Tibial nerve (tissue), 4 donors: Measurements from ENCODE around the gene GLT8D2. TPM values are rescaled to one million over a fixed set of nuclear protein-coding genes. Genes with fewer than 3 reads are reported as not detected.

Source experiments
- DNase-seq, 2 donors: peaks; one replicate each; pipeline ENCODE4 v3.0.0-alpha.2; 2019; ENCODE audit warnings: low spot score in 2 of 2
- H3K27ac ChIP-seq, 4 donors: fragments of 200-600 bp; sonication (generic) in 3 of 4; one replicate each; pipeline ENCODE4 v1.5.1; 2017 to 2019; ENCODE audit warnings: mild to moderate bottlenecking in 1 of 4
- H3K27me3 ChIP-seq, 2 donors: fragments of 200-600 bp; sonication (generic) in 1 of 2; one replicate each; pipeline versions ENCODE4 v1.5.1 to v1.6.0; 2017 to 2019
- H3K36me3 ChIP-seq, 3 donors: fragments of 200-600 bp; sonication (generic); one replicate each; pipeline ENCODE4 v1.5.1; 2018 to 2019
- H3K4me1 ChIP-seq, 4 donors: fragments of 200-600 bp; sonication (generic) in 3 of 4; one replicate each; pipeline ENCODE4 v1.5.1; 2017 to 2019
- H3K4me3 ChIP-seq, 4 donors: fragments of 200-600 bp; sonication (generic) in 3 of 4; one replicate each; pipeline ENCODE4 v1.5.1; 2017 to 2019; ENCODE audit warnings: mild to moderate bottlenecking in 1 of 4, moderate library complexity in 1 of 4
- H3K9me3 ChIP-seq, 4 donors: fragments of 200-600 bp; sonication (generic) in 3 of 4; one replicate each; pipeline ENCODE4 v1.5.1; 2017 to 2019
- CTCF ChIP-seq, 5 experiments: fragments of 200-600 bp in 3 of 5; fragments of 450-650 bp in 2 of 5; sonication (generic) in 3 of 5; IDR thresholded peaks; one replicate each; pipeline ENCODE4 v1.5.1; 2016 to 2019; ENCODE audit warnings: antibody characterized with exemption in 5 of 5, mild to moderate bottlenecking in 3 of 5, moderate library complexity in 2 of 5
- EP300 ChIP-seq, 2 donors: sonication (generic); formaldehyde crosslinking; IDR thresholded peaks; one replicate each; pipeline ENCODE4 v1.6.1; 2017; ENCODE audit warnings: antibody characterized with exemption in 2 of 2, mild to moderate bottlenecking in 1 of 2
- POLR2A ChIP-seq, 2 donors: fragments of 450-650 bp; IDR thresholded peaks; one replicate each; pipeline ENCODE4 v1.6.1; 2017; ENCODE audit warnings: antibody characterized with exemption in 2 of 2, mild to moderate bottlenecking in 2 of 2, moderate library complexity in 2 of 2
- WGBS, 2 donors: methylation state at CpG; one replicate each; pipeline ENCODE4 v1.1.5; 2018; 5-methylcytosine and 5-hydroxymethylcytosine counted together
- total RNA-seq, 4 donors: library from RNA; depleted of rRNA; stranded (reverse); fragments of >200 nt; gene quantifications; one replicate each; pipeline ENCODE4 v1.1.0, GENCODE V29; 2016

GLT8D2 gene
- total RNA-seq, 4 donors from 2014 or later, result 19.8 to 32.9 (median 26.4) TPM

GRCh38 chr12:104072099-104072498, 22.1 kb upstream of the GLT8D2 start:
- Histone ChIP-seq H3K9me3 (no peaks in the 10 kb centered on the region), H3K36me3 (peaks cover 0 to 61% (median 0%) of the 10 kb centered on the region in 3 donors), H3K27me3 (no peaks in the 10 kb centered on the region), H3K4me1 (peaks cover 0 to 27% (median 0%) of the 10 kb centered on the region in 4 donors), H3K27ac (no peak overlapping the region), H3K4me3 (no peak overlapping the region)
- no peak for TF ChIP-seq CTCF (IDR thresholded peaks at IDR 0.05)
- no peak for TF ChIP-seq EP300 (IDR thresholded peaks at IDR 0.05)
- TF ChIP-seq POLR2A (IDR thresholded peaks at IDR 0.05), result no peak
- 98% methylated on average over 2 of the region's 2 CpGs for WGBS, 2 donors
- DNase-seq, result no peak

DNA sequence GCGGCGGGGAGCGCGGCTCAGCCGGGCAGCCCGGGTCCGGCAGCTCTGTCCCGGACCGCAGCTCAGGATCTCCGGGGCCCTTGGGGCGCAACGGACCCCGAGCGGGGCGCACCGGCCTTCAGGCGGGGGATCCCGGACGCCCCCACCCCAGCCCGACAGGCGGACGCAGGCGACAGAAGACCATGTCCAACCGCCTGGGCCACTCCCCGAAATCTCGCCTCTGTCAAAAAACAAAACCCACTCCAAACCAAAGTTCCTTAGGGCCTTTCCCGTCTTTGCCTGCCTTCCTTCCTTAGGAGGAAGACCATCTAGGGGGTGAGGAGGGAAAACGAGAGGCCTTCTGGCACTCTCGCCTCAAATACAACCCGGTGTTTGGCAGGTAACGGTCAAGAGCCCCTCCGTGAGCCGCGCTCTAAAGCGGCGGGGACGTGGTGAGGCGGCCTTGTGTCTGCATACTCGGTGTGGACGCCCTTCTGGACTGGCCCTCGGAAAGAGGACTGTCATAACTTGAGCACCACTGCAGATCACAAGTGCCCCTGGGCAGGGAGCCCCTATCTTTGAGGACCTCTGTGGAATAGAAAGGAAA, 14.9 kb upstream of the GLT8D2 start:
- Histone ChIP-seq H3K4me3 (peak overlapping the region; percentile 81 to 95 (median 88)), H3K9me3 (no peaks in the 10 kb centered on the region), H3K27ac (peak overlapping the region; percentile 75 to 91 (median 86)), H3K36me3 (peaks cover 0 to 24% (median 0%) of the 10 kb centered on the region in 3 donors), H3K27me3 (no peaks in the 10 kb centered on the region), H3K4me1 (peaks cover 0 to 44% (median 8%) of the 10 kb centered on the region in 4 donors)
- no peak for DNase-seq
- TF ChIP-seq CTCF (IDR thresholded peaks at IDR 0.05) (no peak), POLR2A (IDR thresholded peaks at IDR 0.05) (no peak), EP300 (IDR thresholded peaks at IDR 0.05) (no peak)
- 0 to 1% methylated on average over 28 to 37 of the region's 41 CpGs for WGBS, 2 donors

GRCh38 chr12:104064031-104064841, 14.2 kb upstream of the GLT8D2 start, which contains the start of gene HCFC2:
Gene HCFC2, plus strand, starts transcription at chr12:104064531. Its CDS starts 30 bp downstream, at chr12:104064561.
- peak; percentile 53 to 94 for TF ChIP-seq EP300 (IDR thresholded peaks at IDR 0.05)
- TF ChIP-seq POLR2A (IDR thresholded peaks at IDR 0.05), result peak; percentile 74 to 87
- peak in 1 of 5 experiments; percentile 39 for TF ChIP-seq CTCF (IDR thresholded peaks at IDR 0.05)
- peaks cover 0 to 44% (median 8%) of the 10 kb centered on the region in 4 donors for H3K4me1 ChIP-seq

GRCh38 chr12:104063712-104064030, 13.7 kb upstream of the GLT8D2 start:
- TF ChIP-seq EP300 (IDR thresholded peaks at IDR 0.05) (no peak), POLR2A (IDR thresholded peaks at IDR 0.05) (no peak), CTCF (IDR thresholded peaks at IDR 0.05) (no peak)
- no peaks in the 10 kb centered on the region for H3K27me3 ChIP-seq
- H3K27ac ChIP-seq, result peak overlapping the region; percentile 75 to 91 (median 86)
- no peaks in the 10 kb centered on the region for H3K9me3 ChIP-seq
- WGBS, 2 donors, result 2 to 3% methylated on average over 4 to 7 of the region's 7 CpGs
- peaks cover 0 to 44% (median 8%) of the 10 kb centered on the region in 4 donors for H3K4me1 ChIP-seq
- peak in 1 of 2 donors; percentile 22 for DNase-seq
- H3K36me3 ChIP-seq, result peaks cover 0 to 12% (median 0%) of the 10 kb centered on the region in 3 donors
- H3K4me3 ChIP-seq, result peak overlapping the region; percentile 81 to 95 (median 88)

More at GRCh38 chr12:104064031-104064841, 14.2 kb upstream of the GLT8D2 start, which contains the start of gene HCFC2:
- peak; percentile 85 to 89 for DNase-seq
- no peaks in the 10 kb centered on the region for H3K9me3 ChIP-seq
- H3K27me3 ChIP-seq, result no peaks in the 10 kb centered on the region
- WGBS, 2 donors, result 0 to 1% methylated on average over 26 to 38 of the region's 74 CpGs
- peak within 1 kb of the TSS; percentile 75 to 91 (median 86) for H3K27ac ChIP-seq
- H3K36me3 ChIP-seq, result peaks cover 0 to 17% (median 0%) of the 10 kb centered on the region in 3 donors
- H3K4me3 ChIP-seq, result peak within 1 kb of the TSS; percentile 81 to 95 (median 88)

GRCh38 chr12:104060791-104061190, 10.8 kb upstream of the GLT8D2 start:
- H3K27ac ChIP-seq, result no peak overlapping the region
- 60 to 62% methylated on average over 2 of the region's 2 CpGs for WGBS, 2 donors
- peaks cover 0 to 19% (median 5%) of the 10 kb centered on the region in 4 donors for H3K4me1 ChIP-seq
- DNase-seq, result no peak
- H3K4me3 ChIP-seq, result no peak overlapping the region
- no peaks in the 10 kb centered on the region for H3K9me3 ChIP-seq
- TF ChIP-seq POLR2A (IDR thresholded peaks at IDR 0.05) (no peak), EP300 (IDR thresholded peaks at IDR 0.05) (no peak), CTCF (IDR thresholded peaks at IDR 0.05) (no peak)
- H3K36me3 ChIP-seq, result no peaks in the 10 kb centered on the region
- H3K27me3 ChIP-seq, result no peaks in the 10 kb centered on the region
